ENCODE results near the gene MYBPHL. TPM values are rescaled to one million over a fixed set of nuclear protein-coding genes. Genes with fewer than 3 reads are reported as not detected.

Gene MYBPHL
- total and polyA plus RNA-seq, 2 donors (not counting 1 experiment from before 2014, with no cell fraction given) = not detected

GRCh38 chr1:109255678-109256077, 51.1 kb downstream of the MYBPHL start:
- Histone ChIP-seq H3K4me2 (ENCODE audit: extremely low read depth, insufficient read depth, low read length) (no peak overlapping the region), H3K9me3 (ENCODE audit: control insufficient read depth, insufficient read depth, low read depth, low read length) (no peaks in the 10 kb centered on the region), H3K79me2 (ENCODE audit: control insufficient read depth, insufficient read depth, low read length) (no peaks in the 10 kb centered on the region), H4K20me1 (ENCODE audit: control insufficient read depth, extremely low read depth, insufficient read depth, low read length) (no peaks in the 10 kb centered on the region), H3K27me3 (ENCODE audit: control insufficient read depth, insufficient read depth, low read length) (no peaks in the 10 kb centered on the region), H3K27ac (ENCODE audit: insufficient read depth, low read length) (no peak overlapping the region), H2AFZ (ENCODE audit: low read length) (no peak overlapping the region), H3K4me1 (ENCODE audit: control insufficient read depth, extremely low read depth, insufficient read depth, low read length) (peaks cover 5% of the 10 kb centered on the region), H3K36me3 (ENCODE audit: control insufficient read depth, insufficient read depth, low read length) (no peaks in the 10 kb centered on the region), H3K4me3 (replicated peaks in 1 of 4; ENCODE audit: control extremely low read depth in 1 of 4, insufficient read depth in 1 of 4, low read depth in 3 of 4, low read length in 4 of 4) (no peak overlapping the region), H3K9ac (ENCODE audit: insufficient read depth, low read length) (no peak overlapping the region)
- TF ChIP-seq, protein P1, sequence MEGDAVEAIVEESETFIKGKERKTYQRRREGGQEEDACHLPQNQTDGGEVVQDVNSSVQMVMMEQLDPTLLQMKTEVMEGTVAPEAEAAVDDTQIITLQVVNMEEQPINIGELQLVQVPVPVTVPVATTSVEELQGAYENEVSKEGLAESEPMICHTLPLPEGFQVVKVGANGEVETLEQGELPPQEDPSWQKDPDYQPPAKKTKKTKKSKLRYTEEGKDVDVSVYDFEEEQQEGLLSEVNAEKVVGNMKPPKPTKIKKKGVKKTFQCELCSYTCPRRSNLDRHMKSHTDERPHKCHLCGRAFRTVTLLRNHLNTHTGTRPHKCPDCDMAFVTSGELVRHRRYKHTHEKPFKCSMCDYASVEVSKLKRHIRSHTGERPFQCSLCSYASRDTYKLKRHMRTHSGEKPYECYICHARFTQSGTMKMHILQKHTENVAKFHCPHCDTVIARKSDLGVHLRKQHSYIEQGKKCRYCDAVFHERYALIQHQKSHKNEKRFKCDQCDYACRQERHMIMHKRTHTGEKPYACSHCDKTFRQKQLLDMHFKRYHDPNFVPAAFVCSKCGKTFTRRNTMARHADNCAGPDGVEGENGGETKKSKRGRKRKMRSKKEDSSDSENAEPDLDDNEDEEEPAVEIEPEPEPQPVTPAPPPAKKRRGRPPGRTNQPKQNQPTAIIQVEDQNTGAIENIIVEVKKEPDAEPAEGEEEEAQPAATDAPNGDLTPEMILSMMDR (conservative IDR thresholded peaks at IDR 0.05 in 1 of 2, IDR thresholded peaks at IDR 0.05 in 1 of 2; ENCODE audit: low read depth in 1 of 2, low read length in 2 of 2) = no peak
- TF ChIP-seq EZH2 (IDR thresholded peaks at IDR 0.05; ENCODE audit: low read length, missing control alignments) = no peak
- no peak for DNase-seq (ENCODE audit: low read depth in 2 of 2)

DNA sequence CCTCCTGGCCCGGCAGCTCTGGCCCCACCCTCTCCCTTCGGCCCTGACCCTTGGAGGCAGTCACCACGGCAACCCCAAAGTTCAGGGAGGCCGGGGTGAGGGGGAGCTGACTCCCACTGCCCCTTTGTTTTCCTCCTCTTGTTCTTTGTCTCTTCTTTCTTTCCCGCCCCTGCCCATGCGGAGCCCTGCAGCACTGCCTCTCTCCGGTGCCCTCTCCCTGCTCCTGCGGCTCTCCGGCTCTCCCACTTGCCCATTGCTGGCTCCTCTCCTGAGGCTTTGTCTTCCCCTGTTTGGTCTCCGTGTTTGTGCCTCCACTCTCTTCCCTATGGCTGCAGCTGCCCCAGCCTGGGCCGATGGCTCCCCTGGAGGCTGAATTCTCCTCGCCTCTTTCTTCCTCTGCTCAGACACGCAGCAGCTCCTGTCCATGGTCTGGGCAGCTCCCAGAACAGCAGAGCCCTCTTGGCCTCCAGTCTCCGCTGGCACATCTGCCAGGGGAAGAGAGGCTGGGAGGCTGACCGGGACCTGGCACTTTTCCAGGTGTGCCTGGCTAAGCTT, 51.6 kb downstream of the MYBPHL start:
- TF ChIP-seq, protein P1 (conservative IDR thresholded peaks at IDR 0.05 in 1 of 2, IDR thresholded peaks at IDR 0.05 in 1 of 2; ENCODE audit: low read depth in 1 of 2, low read length in 2 of 2) = no peak
- no peak for TF ChIP-seq EZH2 (IDR thresholded peaks at IDR 0.05; ENCODE audit: low read length, missing control alignments)
- Histone ChIP-seq H3K36me3 (ENCODE audit: control insufficient read depth, insufficient read depth, low read length) (no peaks in the 10 kb centered on the region), H3K4me1 (ENCODE audit: control insufficient read depth, extremely low read depth, insufficient read depth, low read length) (peaks cover 5% of the 10 kb centered on the region), H4K20me1 (ENCODE audit: control insufficient read depth, extremely low read depth, insufficient read depth, low read length) (no peaks in the 10 kb centered on the region), H3K79me2 (ENCODE audit: control insufficient read depth, insufficient read depth, low read length) (no peaks in the 10 kb centered on the region), H3K4me2 (ENCODE audit: extremely low read depth, insufficient read depth, low read length) (no peak overlapping the region), H2AFZ (ENCODE audit: low read length) (no peak overlapping the region), H3K4me3 (replicated peaks in 1 of 4; ENCODE audit: control extremely low read depth in 1 of 4, insufficient read depth in 1 of 4, low read depth in 3 of 4, low read length in 4 of 4) (no peak overlapping the region), H3K9me3 (ENCODE audit: control insufficient read depth, insufficient read depth, low read depth, low read length) (no peaks in the 10 kb centered on the region), H3K27ac (ENCODE audit: insufficient read depth, low read length) (no peak overlapping the region), H3K9ac (ENCODE audit: insufficient read depth, low read length) (no peak overlapping the region), H3K27me3 (ENCODE audit: control insufficient read depth, insufficient read depth, low read length) (no peaks in the 10 kb centered on the region)
- no peak for DNase-seq (ENCODE audit: low read depth in 2 of 2)

DNA sequence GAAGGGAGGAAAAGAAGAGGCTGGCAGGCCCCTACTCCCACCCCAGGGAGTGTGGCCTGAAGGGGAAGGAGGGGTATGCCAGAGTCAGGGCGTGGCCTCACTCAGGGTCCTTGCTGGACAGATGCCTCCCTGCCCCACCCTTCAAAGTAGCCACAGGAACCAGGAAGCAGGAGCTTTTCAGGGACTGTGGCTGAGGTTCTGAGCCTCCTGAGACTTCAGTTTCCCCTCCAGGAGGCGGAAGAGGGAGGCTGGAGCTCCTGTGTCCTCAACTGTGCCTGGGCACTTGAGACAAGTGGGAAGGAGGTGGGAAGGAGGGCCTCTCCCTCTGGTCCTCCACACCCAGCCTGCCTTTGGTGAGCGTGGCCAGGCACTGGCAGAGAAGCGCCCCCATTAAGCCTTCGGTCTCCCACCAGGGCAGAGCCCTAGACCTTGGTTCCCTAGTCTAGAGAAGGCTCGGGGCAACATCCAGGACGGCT, 52.2 kb downstream of the MYBPHL start:
- Histone ChIP-seq H3K9me3 (ENCODE audit: control insufficient read depth, insufficient read depth, low read depth, low read length) (no peaks in the 10 kb centered on the region), H3K27me3 (ENCODE audit: control insufficient read depth, insufficient read depth, low read length) (no peaks in the 10 kb centered on the region), H2AFZ (ENCODE audit: low read length) (no peak overlapping the region), H3K4me2 (ENCODE audit: extremely low read depth, insufficient read depth, low read length) (no peak overlapping the region), H3K27ac (ENCODE audit: insufficient read depth, low read length) (no peak overlapping the region), H3K36me3 (ENCODE audit: control insufficient read depth, insufficient read depth, low read length) (no peaks in the 10 kb centered on the region), H3K9ac (ENCODE audit: insufficient read depth, low read length) (no peak overlapping the region), H3K79me2 (ENCODE audit: control insufficient read depth, insufficient read depth, low read length) (no peaks in the 10 kb centered on the region), H3K4me1 (ENCODE audit: control insufficient read depth, extremely low read depth, insufficient read depth, low read length) (peaks cover 5% of the 10 kb centered on the region), H3K4me3 (replicated peaks in 1 of 4; ENCODE audit: control extremely low read depth in 1 of 4, insufficient read depth in 1 of 4, low read depth in 3 of 4, low read length in 4 of 4) (no peak overlapping the region), H4K20me1 (ENCODE audit: control insufficient read depth, extremely low read depth, insufficient read depth, low read length) (no peaks in the 10 kb centered on the region)
- no peak for TF ChIP-seq EZH2 (IDR thresholded peaks at IDR 0.05; ENCODE audit: low read length, missing control alignments)
- TF ChIP-seq, protein P1 (conservative IDR thresholded peaks at IDR 0.05 in 1 of 2, IDR thresholded peaks at IDR 0.05 in 1 of 2; ENCODE audit: low read depth in 1 of 2, low read length in 2 of 2) = no peak
- DNase-seq (ENCODE audit: low read depth in 2 of 2) = no peak
